HepG2 (cell line): ENCODE measurements around the gene HPCAL1.

Experiments
- MYC ChIP-seq: sonication (generic); formaldehyde crosslinking; IDR thresholded peaks from 2 replicates; pipeline ENCODE4 v1.9.0; 2021; ENCODE audit warnings: missing genetic modification reagents, borderline replicate concordance
- SRSF1 ChIP-seq: fragments of 200-400 bp; formaldehyde crosslinking; optimal IDR thresholded peaks from 2 replicates; pipeline ENCODE3; 2017; ENCODE audit warnings: mild to moderate bottlenecking, low read depth, low read length, moderate library complexity

- TF ChIP-seq SRSF1, result no peak
- no peak for TF ChIP-seq MYC (CRISPR knock-in tag)
Measured at GRCh38 chr2:10393640-10393982, 90.9 kb downstream of the HPCAL1 start.
